RWPE1 (cell line): Measurements from ENCODE around the gene KRT40.

Source experiments
- CTCF ChIA-PET: fragments of 350-600 bp; sonication (Branson Sonifier 250); formaldehyde crosslinking; extraction: SDS; loops from one replicate; lab custom pipeline; 2021; lab: Yijun Ruan, JAX
- POLR2A ChIA-PET: fragments of 400-600 bp; formaldehyde crosslinking; extraction: SDS; loops from one replicate; lab custom pipeline; 2020; ENCODE audit warnings: antibody characterized with exemption; ENCODE audit not compliant: low non-redundant PET; lab: Yijun Ruan, JAX
- DNase-seq: peaks from one replicate; pipeline ENCODE4 v3.0.0; 2012; ENCODE audit warnings: low spot score
- H3K27ac ChIP-seq: fragments of 450-650 bp; 2 replicates; pipeline ENCODE4 v1.5.1; 2017
- TF ChIP-seq, protein P1 (sequence below): fragments of 450-650 bp; conservative IDR thresholded peaks from 2 replicates; pipeline ENCODE4 v1.5.1; 2017; ENCODE audit warnings: low read depth, mild to moderate bottlenecking

The KRT40 gene

DNA sequence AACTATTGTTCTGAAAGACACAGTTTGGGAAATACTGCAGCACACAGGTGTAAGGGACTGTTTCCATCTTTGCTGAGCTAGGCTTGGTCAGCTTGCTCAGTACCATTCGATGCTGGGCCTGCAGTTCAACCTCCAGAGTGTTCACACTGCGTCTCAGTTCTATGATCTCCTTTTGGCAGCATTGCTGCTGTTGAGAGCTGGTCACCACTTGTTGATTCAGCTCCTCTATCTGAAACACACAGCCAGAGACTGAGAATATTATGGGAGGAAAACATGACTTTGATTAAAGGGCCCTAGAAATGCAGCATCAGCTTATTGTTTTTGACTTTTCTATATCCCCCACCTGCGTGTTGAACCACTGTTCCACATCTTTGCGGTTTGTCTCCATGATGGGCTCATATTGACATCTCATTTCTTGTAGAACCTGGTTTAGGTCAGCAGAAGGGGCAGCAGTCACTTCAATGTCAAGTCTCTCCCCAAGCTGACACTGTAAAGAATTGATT is 22.0 kb downstream of the KRT40 start:
- no peak overlapping the region for H3K27ac ChIP-seq
- no peak for DNase-seq
- ChIA-PET POLR2A (no interaction called here), CTCF (no interaction called here)
- TF ChIP-seq, protein P1, sequence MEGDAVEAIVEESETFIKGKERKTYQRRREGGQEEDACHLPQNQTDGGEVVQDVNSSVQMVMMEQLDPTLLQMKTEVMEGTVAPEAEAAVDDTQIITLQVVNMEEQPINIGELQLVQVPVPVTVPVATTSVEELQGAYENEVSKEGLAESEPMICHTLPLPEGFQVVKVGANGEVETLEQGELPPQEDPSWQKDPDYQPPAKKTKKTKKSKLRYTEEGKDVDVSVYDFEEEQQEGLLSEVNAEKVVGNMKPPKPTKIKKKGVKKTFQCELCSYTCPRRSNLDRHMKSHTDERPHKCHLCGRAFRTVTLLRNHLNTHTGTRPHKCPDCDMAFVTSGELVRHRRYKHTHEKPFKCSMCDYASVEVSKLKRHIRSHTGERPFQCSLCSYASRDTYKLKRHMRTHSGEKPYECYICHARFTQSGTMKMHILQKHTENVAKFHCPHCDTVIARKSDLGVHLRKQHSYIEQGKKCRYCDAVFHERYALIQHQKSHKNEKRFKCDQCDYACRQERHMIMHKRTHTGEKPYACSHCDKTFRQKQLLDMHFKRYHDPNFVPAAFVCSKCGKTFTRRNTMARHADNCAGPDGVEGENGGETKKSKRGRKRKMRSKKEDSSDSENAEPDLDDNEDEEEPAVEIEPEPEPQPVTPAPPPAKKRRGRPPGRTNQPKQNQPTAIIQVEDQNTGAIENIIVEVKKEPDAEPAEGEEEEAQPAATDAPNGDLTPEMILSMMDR, result no peak

DNA sequence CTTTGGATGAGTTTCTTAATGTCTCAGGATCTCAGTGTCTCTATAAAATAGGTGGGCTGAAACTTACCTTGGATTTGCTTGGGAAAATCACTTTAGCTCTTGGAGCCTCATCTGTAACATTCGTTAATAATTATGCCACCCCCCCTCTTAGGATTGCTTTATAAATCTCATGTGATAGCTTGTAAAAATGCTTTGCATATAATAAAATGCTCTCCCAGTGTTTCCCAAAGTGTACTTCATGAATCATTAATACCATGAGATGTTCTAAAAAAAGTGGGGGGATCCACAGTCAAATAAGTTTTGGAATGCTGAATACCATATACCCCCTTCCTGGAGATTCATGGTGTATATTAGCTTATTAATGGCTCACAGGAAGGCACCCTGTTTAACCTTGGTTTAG is 22.5 kb downstream of the KRT40 start:
- no peak overlapping the region for H3K27ac ChIP-seq
- no peak for DNase-seq
- POLR2A ChIA-PET, result no interaction called here
- TF ChIP-seq, protein P1, result no peak
- CTCF ChIA-PET, result no interaction called here

DNA sequence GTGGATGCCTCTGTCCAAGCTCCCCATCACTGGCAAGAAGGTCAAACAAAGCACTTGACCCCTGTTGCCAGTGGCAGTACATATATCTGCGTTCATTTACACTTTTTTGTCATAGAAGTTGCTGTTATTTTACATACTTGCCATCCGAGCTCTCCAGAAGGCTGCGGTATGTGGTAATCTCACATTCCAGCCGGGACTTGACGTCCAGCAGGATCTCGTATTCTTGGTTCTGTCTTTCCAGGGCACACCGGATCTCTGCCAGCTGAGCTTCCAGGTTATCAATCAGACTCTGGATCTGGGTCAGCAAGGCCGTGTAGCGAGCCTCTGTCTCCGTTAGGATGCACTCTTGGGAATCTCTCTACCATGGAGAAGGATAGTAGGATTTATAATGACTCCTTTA is 24.0 kb downstream of the KRT40 start:
- CTCF ChIA-PET, result interaction anchor here (0.6 kb wide), 1 partner anchor 235 kb away, joined by 4 read pairs; no protein-coding TSS in a partner anchor
- no peak for DNase-seq
- no peak overlapping the region for H3K27ac ChIP-seq
- POLR2A ChIA-PET, result no interaction called here
- TF ChIP-seq, protein P1, result no peak

DNA sequence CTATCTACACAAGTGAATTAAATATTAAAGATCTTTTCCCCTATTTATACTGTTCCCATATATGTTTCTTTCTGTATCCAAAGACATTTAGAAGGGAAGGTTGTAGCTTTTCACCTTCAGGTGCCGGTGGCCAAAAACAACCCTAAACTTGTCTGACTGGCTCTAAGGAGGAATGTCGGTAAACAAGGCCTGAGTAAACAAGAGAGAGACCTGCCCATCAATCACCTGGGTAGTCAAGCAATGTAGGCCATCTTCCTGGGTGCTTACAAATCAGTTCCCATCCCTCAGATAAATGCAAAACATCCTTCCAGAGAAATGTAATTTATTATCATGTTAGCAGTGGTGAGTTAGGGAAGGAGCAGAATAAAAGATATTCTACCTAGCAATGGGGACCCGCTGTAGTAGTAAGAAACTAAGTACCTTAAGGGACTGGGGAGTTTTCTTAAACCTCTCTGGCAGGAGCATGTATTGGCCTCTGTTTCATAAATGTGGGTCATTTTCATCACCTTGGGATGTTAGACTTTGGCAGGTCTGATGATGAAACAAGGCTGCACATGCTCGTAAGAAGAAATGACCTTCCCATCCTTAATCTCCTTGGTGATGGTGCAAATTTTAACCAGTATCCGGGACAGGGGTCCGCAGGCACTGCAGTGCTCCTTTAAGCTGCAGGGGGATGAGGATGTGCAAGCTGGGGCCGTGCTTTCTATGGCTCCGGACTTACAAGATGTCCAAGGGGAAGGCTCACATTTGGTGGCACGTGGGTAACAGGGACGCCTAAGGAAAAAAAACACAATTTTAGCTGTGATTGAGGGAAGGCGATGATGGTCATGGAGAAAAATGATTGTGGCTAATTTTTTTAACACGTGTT is 25.8 kb downstream of the KRT40 start:
- ChIA-PET CTCF (no interaction called here), POLR2A (no interaction called here)
- DNase-seq, result peak; percentile 54
- H3K27ac ChIP-seq, result no peak overlapping the region
- TF ChIP-seq, protein P1, result no peak

DNA sequence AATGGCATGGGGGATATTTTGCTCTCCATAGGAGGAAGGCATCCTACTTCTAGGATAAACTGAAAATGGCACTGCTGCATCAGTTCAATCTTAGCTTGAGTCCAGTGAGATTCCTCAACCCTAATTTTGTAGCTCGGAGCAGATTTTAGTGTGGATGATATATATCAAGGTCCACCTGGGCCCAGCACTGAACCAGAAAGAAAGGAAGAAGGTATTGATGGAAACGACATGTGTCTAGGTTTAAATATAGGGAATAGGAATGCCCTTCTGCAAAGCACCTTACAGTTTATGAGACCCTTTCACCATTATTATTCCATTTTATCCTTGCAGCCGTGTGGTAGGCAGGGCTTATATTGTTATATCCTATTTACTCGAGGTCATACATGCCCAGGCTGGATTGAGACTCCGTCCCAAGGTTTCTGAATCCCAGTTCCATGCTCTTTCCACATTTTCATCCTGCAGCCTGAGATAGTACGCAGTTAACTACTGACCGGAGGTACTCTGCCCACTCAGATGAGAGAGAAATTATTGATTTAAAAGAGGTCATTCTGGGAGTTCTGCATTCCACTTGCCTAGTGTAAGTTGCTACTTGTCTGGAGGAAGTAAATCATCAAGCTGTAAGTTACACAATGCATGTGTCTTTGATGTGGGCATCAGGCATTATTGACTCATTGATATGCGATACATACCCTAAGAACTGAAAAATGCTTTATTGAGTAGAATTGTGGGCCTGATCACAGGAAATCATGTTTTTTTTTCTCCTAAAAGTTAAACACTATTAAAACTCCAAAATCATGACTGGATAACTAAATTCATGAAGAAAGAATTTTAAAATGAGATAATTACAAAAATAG is 27.5 kb downstream of the KRT40 start:
- no peak overlapping the region for H3K27ac ChIP-seq
- TF ChIP-seq, protein P1, result no peak
- DNase-seq, result peak; percentile 79
- CTCF ChIA-PET, result interaction anchor here (0.6 kb wide), 2 partner anchors 35 to 47 kb away, joined by 3 read pairs; no protein-coding TSS in a partner anchor
- POLR2A ChIA-PET, result no interaction called here

DNA sequence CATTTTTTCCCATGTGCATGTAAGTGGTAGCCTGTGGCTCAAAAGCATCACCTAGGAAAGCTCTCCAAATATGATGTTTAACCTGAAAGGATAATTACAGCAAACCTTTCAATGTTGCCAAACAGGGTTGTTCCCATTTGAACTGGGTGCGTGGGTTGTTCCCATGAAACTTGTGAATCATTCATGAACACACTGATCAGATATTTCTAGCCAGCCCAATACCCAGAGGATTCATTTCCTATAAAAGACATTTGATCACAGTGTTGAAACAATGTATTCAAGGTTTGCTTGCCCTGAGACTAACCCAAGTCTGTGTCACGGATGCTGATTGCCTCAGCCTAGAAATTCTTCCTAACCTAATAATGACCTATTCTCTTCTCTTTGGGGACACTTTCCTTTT is 30.2 kb downstream of the KRT40 start:
- peak; percentile 85 for DNase-seq
- CTCF ChIA-PET, result interaction anchor here (0.7 to 1.3 kb wide), 4 partner anchors 10 to 709 kb away, joined by 3 to 7 read pairs (median 3); no protein-coding TSS in a partner anchor
- POLR2A ChIA-PET, result interaction anchor here (0.6 kb wide), 1 partner anchor 467 kb away, joined by 4 read pairs; no protein-coding TSS in a partner anchor
- TF ChIP-seq, protein P1, result no peak
- no peak overlapping the region for H3K27ac ChIP-seq
